Hepatocyte (in vitro differentiated cells): ENCODE data around the gene NIN. TPM values are rescaled to one million over a fixed set of nuclear protein-coding genes. Genes with fewer than 3 reads are reported as not detected.

ENCODE experiments used
- DNase-seq: peaks from one replicate; pipeline ENCODE4 v3.0.0-alpha.2; 2016; ENCODE audit warnings: low spot score
- H2AFZ ChIP-seq: fragments of 200-600 bp; sonication (generic); 2 replicates; pipeline ENCODE4 v1.6.0; 2016; ENCODE audit warnings: antibody characterized with exemption, mild to moderate bottlenecking
- H3K27ac ChIP-seq: fragments of 200-600 bp; sonication (generic); 2 replicates; pipeline ENCODE4 v1.5.1; 2016; ENCODE audit warnings: mild to moderate bottlenecking
- H3K27me3 ChIP-seq: fragments of 200-600 bp; sonication (generic); 2 replicates; pipeline ENCODE4 v1.6.1; 2016
- H3K36me3 ChIP-seq: fragments of 200-600 bp; sonication (generic); replicated peaks from 2 replicates; pipeline ENCODE4 v1.5.1; 2016; ENCODE audit warnings: low read depth; ENCODE audit not compliant: insufficient read depth
- H3K4me1 ChIP-seq: fragments of 200-600 bp; sonication (generic); 2 replicates; pipeline ENCODE4 v1.5.1; 2016; ENCODE audit warnings: mild to moderate bottlenecking, moderate library complexity; ENCODE audit not compliant: insufficient read depth
- H3K4me2 ChIP-seq: fragments of 200-600 bp; sonication (generic); 2 replicates; pipeline ENCODE4 v1.6.0; 2016
- H3K4me3 ChIP-seq: fragments of 200-600 bp; sonication (generic); 2 replicates; pipeline ENCODE4 v1.5.1; 2016; ENCODE audit warnings: mild to moderate bottlenecking
- H3K79me2 ChIP-seq: fragments of 200-600 bp; sonication (generic); 2 replicates; pipeline ENCODE4 v1.6.0; 2017; ENCODE audit warnings: mild to moderate bottlenecking
- H3K9me2 ChIP-seq: fragments of 200-600 bp; sonication (generic); replicated peaks from 2 replicates; pipeline ENCODE4 v1.6.0; 2017; ENCODE audit warnings: mild to moderate bottlenecking; ENCODE audit not compliant: insufficient read depth
- H3K9me3 ChIP-seq: fragments of 200-600 bp; sonication (generic); 2 replicates; pipeline ENCODE4 v1.5.1; 2016; ENCODE audit warnings: low read depth, mild to moderate bottlenecking
- H4K20me1 ChIP-seq: fragments of 200-600 bp; sonication (generic); 2 replicates; pipeline ENCODE4 v1.6.0; 2016; ENCODE audit warnings: mild to moderate bottlenecking; ENCODE audit not compliant: insufficient read depth, poor library complexity, severe bottlenecking
- CTCF ChIP-seq: fragments of 200-600 bp; sonication (generic); IDR thresholded peaks from 2 replicates; pipeline ENCODE4 v1.5.1; 2016; ENCODE audit warnings: antibody characterized with exemption, mild to moderate bottlenecking; ENCODE audit not compliant: poor library complexity
- EZH2 ChIP-seq: fragments of 200-600 bp; sonication (generic); IDR thresholded peaks from 2 replicates; pipeline ENCODE4 v1.6.1; 2016; ENCODE audit warnings: antibody characterized with exemption, mild to moderate bottlenecking, borderline replicate concordance
- EZH2phosphoT487 ChIP-seq: fragments of 200-600 bp; sonication (generic); IDR thresholded peaks from one replicate; pipeline ENCODE4 v1.6.1; 2018; ENCODE audit warnings: antibody characterized with exemption, mild to moderate bottlenecking, low read depth, moderate library complexity; ENCODE audit not compliant: unreplicated experiment, severe bottlenecking
- WGBS: methylation state at CpG from one replicate; pipeline ENCODE4 v1.1.6; 2016; ENCODE audit warnings: low lambda C conversion rate; ENCODE audit errors: missing lambda C conversion rate; 5-methylcytosine and 5-hydroxymethylcytosine counted together
- polyA plus RNA-seq: library from polyadenylated mRNA; unstranded; fragments of >200 nt; fragmentation: Nextera tagmentation; extraction: Ambion mirVana; gene quantifications from 2 replicates; pipeline ENCODE4 v1.2.1, GENCODE V29; 2016
- small RNA-seq: library from RNA; depleted of rRNA; stranded (forward); fragments of <200 nt; gene quantifications from one replicate; pipeline ENCODE3, GENCODE V24; 2014
- total RNA-seq: library from RNA; depleted of rRNA; stranded (reverse); fragments of >200 nt; gene quantifications from 2 replicates; pipeline ENCODE4 v1.2.3, GENCODE V29; 2014

The NIN gene
- total and polyA plus RNA-seq, 2 experiments from 2014 or later, result 4.2 to 11.6 TPM

GRCh38 chr14:50675597-50675996 is 155.4 kb downstream of the NIN start:
- Histone ChIP-seq H4K20me1 (no peaks in the 10 kb centered on the region), H3K79me2 (no peaks in the 10 kb centered on the region), H3K4me1 (no peaks in the 10 kb centered on the region), H3K9me2 (no peaks in the 10 kb centered on the region), H3K27me3 (no peaks in the 10 kb centered on the region), H3K4me3 (no peak overlapping the region), H2AFZ (no peak overlapping the region), H3K27ac (no peak overlapping the region), H3K36me3 (no peaks in the 10 kb centered on the region), H3K9me3 (no peaks in the 10 kb centered on the region), H3K4me2 (no peak overlapping the region)
- 55% methylated on average over 2 of the region's 2 CpGs for WGBS
- TF ChIP-seq CTCF, result no peak
- no peak for TF ChIP-seq EZH2
- no peak for TF ChIP-seq EZH2phosphoT487
- DNase-seq, result no peak

GRCh38 chr14:50670866-50671256 is 160.1 kb downstream of the NIN start:
- Histone ChIP-seq H3K27me3 (no peaks in the 10 kb centered on the region), H4K20me1 (peaks cover 6% of the 10 kb centered on the region), H3K9me3 (no peaks in the 10 kb centered on the region), H3K4me1 (no peaks in the 10 kb centered on the region), H3K9me2 (no peaks in the 10 kb centered on the region), H3K4me2 (no peak overlapping the region), H3K79me2 (peaks cover 17% of the 10 kb centered on the region), H3K4me3 (no peak overlapping the region), H3K36me3 (no peaks in the 10 kb centered on the region), H2AFZ (no peak overlapping the region), H3K27ac (no peak overlapping the region)
- WGBS, result 92% methylated on average over 6 of the region's 6 CpGs
- DNase-seq, result no peak
- no peak for TF ChIP-seq EZH2
- no peak for TF ChIP-seq CTCF
- no peak for TF ChIP-seq EZH2phosphoT487

GRCh38 chr14:50670196-50670865 is 160.6 kb downstream of the NIN start:
- H3K36me3 ChIP-seq, result no peaks in the 10 kb centered on the region
- H3K27ac ChIP-seq, result no peak overlapping the region
- no peaks in the 10 kb centered on the region for H3K4me1 ChIP-seq
- no peaks in the 10 kb centered on the region for H3K9me3 ChIP-seq
- H3K4me2 ChIP-seq, result no peak overlapping the region
- H3K79me2 ChIP-seq, result peaks cover 23% of the 10 kb centered on the region
- TF ChIP-seq EZH2phosphoT487, result no peak
- no peak for TF ChIP-seq CTCF
- no peak for TF ChIP-seq EZH2
- H2AFZ ChIP-seq, result no peak overlapping the region
- DNase-seq, result no peak
- 73% methylated on average over 10 of the region's 10 CpGs for WGBS
- H3K27me3 ChIP-seq, result no peaks in the 10 kb centered on the region
- peaks cover 6% of the 10 kb centered on the region for H4K20me1 ChIP-seq
- H3K4me3 ChIP-seq, result no peak overlapping the region
- no peaks in the 10 kb centered on the region for H3K9me2 ChIP-seq

Small RNA genes lying within 50 kb of the gene (small RNA-seq; reads per million reads assigned to genes)
- gene RF00593, result not detected

Other genes with a start within 250 kb of the NIN start
- 17.4 and 18.5 TPM in 2 replicates for gene SAV1, start 162.9 kb downstream of the NIN start, total RNA-seq
- gene SAV1, start 162.9 kb downstream of the NIN start, polyA plus RNA-seq, result 17.1 and 19.0 TPM in 2 replicates
- gene ABHD12B, start 40.9 kb upstream of the NIN start, total RNA-seq, result not detected in 2 replicates
- gene ABHD12B, start 40.9 kb upstream of the NIN start, polyA plus RNA-seq, result not detected in 2 replicates
- gene PYGL, start 113.3 kb upstream of the NIN start, total RNA-seq, result 46.2 and 51.6 TPM in 2 replicates
- gene PYGL, start 113.3 kb upstream of the NIN start, polyA plus RNA-seq, result 37.9 and 38.5 TPM in 2 replicates